CD4-positive, alpha-beta T cell treated with Interleukin-4 for 1 hour (primary cell): ENCODE data around the gene DOK7.

Source experiments
- DNase-seq, 2 donors: peaks; one replicate each; pipeline ENCODE4 v3.0.0-alpha.2; 2020 to 2022

The DOK7 gene

DNA sequence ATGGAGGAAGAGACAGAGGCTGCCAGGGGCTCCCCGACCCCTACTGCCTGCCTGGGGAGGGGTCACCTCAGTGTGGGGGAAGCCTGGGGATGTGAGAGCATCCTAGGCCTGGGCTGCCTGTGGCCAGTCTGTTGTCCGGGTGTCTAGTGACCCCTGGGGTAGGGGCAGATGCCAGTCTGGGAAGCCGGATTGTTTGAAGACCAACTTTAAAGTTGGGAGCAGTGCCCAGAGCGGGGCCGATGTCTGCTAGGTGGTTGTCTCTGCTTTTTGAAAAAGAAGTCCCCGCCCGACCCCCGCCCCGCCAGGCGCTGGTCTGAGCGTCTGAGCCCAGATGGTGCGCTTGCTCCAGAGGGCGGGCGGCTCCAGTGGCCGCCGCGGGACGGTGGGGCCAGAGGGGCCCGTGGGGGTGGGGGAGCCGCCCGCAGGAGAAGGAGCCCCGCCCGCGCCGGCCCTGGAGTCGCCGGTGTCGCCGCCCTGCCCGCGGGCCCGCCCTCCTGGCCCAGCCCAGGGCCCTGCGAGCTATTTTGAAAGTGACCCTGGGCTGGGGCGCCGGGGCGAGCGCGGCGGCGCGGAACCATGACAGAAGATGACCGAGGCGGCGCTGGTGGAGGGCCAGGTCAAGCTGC, at the start of gene DOK7:
Gene DOK7, plus strand, starts transcription at position 517 of the 626 bp plus-strand sequence. Its CDS starts 70 bp downstream, at position 587.
- no peak for DNase-seq

DNA sequence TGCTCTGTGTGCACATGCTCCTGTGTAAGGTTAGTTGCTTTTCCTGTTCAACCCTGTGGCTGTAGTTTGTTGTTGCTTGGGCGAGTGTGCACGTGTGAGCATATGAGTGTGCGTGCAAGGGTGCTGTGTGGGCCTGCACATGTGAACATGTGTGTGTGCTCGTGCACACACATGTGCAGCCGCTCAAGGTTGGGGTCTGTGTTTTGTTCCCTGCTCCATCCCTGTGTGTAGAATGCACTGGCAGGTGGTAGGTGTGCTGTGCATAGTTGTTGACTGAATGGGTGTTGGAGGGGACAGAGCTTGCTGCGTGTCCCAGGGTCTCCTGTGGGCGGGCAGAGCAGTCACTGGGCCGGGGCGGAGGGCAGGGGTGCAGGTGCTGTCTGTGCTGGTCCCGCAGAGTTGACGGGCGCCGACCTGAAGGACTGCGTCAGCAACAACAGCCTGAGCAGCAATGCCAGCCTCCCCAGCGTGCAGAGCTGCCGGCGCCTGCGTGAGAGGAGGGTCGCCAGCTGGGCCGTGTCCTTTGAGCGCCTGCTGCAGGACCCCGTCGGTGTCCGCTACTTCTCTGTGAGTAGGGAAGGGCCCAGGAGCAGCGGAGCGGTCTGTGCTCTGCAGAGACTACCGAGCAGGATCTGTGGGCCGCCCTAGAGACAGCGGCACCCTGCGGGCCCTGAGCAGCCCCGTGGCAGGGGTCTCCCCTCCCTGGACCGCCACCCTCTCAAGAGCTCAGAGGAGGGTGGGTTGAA, 49.3 kb upstream of the DOK7 start:
- no peak for DNase-seq

GRCh38 chr4:3414421-3415279, 48.5 kb upstream of the DOK7 start:
- DNase-seq = peak in 1 of 2 donors; percentile 24

- DNase-seq = peak in 1 of 2 donors; percentile 8
Measured at GRCh38 chr4:3415471-3416141, 47.5 kb upstream of the DOK7 start.

DNA sequence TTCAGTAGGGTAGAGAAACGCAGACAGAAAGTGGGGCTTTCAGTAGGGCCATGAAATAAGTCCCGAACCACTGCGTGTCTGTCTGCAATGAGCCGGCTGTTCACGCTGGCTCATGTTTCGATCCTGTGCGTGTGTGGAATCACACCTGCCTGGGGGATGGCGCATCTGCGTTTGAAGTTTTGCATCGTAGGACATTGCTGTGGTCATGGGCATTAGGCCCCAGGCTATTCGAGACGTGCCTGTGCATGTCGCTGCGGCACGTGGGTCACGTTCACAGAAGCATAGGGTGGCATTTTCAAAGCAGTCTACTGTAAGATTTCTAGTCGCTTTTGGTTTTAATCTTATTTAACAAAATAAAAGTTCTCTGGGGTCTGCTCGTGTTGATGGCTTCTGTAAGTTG, 46.8 kb upstream of the DOK7 start:
- no peak for DNase-seq

- DNase-seq = no peak
Measured at GRCh38 chr4:3416821-3417221, 46.3 kb upstream of the DOK7 start.

- no peak for DNase-seq
Measured at GRCh38 chr4:3417448-3417847, 45.7 kb upstream of the DOK7 start.

DNA sequence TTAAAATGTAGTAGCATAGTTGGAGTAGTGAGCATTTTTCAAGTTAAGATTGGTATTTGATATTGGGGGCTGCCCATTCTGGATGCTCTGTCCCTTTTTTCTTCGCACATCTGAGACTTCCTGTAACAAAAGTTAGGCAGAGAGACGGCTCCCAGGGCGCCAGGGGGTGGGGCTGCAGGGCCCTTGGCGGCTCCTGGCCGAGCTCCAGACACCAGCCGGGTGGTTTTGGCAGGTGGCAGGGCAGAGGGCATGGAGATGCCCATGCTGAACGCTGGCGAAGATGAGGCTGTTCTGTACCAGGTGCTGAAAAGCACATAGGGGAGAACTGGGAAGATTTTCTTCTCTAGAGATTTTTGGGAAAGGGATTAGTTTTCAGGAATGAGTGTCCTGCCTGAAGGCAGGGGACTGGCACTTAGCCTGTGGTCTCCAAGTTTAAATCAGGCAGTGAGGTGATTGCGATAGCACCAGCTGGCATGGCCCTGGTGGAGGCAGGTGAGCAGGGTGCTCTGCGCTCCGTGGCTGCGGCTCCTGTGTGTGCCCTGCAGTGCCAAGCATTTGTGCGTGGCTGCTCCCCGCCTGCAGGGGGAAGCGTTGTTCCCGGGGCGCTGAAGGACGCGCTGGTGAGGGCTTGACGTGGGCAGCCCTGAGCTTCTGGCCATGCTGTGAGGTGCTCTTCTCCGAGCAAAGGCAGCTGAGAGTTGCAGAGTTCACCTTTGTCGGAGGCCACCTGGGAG, 44.9 kb upstream of the DOK7 start:
- DNase-seq = no peak

DNA sequence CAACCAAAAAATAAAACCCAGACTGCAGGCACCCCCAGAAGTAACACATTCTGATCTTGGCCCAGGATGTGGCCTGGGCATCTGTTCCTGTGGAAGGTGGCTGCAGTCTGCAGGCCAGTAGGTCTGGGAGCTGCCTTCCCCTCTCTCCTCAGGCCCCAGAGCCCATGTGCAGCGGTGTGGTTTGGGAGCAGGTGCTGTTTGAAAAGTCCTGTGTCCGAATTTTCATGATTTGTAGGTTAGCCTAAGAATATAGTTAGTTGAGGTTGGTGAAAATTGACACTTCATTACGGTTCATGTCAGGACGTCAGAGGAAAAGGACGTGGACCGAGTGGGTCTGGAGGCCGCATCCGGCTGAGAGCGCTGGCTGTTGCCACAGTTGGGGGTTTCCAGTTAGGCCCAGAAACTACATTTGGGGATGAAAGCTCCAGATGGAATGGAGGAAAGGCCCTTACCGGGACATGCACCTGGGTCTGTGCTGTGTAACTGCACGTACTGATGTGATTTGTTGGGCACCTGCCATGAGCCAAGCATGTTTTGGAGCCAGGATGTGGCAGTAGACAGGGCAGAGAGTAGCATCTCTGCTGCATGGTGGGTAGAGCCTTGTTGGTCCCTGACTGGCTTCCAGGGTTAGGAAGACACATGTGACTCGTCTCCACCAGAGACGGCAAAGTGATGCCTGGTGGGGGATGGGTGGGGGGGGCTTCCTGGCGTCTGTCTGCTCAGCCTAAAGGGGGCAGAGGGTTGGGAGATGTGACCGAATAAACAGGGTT, 43.1 kb upstream of the DOK7 start:
- no peak for DNase-seq

DNA sequence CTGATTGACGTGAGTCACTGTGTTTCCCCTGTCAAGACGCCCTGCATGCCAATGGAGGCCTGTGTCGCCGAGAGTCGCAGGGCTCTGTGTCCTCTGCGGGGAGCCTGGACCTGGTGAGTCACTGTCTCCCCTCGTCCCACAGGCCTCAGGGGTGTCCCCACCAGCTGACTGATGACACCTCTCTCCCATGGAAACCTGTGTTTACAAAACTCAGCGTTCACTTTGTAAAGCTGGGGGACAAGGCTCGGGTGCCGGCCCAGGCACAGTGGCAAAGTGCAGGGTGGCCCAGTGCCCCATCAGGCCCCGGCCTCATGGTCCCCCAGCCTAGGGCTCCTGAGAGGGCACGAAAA, 42.5 kb upstream of the DOK7 start:
- no peak for DNase-seq

- no peak for DNase-seq
Measured at GRCh38 chr4:3420956-3421355, 42.1 kb upstream of the DOK7 start.

GRCh38 chr4:3421470-3421869, 41.6 kb upstream of the DOK7 start:
- DNase-seq = no peak

DNA sequence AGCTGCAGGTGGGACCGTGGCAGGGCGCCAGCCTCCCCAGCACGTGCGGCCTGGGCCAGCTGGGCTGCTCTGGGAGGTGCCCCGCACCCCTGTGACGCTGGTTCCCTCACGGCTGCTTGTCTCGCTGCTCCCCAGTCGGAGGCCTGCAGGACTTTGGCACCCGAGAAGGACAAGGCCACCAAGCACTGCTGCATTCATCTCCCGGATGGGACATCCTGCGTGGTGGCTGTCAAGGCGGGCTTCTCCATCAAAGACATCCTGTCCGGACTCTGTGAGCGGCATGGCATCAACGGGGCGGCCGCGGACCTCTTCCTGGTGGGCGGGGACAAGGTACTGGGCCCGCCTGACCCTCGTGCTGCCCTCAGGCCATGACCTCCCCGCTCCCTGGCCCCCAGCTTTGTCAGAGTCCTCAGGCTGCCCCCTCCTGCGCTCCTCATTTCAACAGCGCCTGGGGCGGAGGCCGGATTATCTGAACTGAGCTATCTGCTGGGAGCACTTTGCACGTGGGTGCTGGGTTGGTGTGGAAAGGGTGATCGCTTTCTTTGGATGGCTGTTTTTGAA, 40.8 kb upstream of the DOK7 start:
- no peak for DNase-seq

DNA sequence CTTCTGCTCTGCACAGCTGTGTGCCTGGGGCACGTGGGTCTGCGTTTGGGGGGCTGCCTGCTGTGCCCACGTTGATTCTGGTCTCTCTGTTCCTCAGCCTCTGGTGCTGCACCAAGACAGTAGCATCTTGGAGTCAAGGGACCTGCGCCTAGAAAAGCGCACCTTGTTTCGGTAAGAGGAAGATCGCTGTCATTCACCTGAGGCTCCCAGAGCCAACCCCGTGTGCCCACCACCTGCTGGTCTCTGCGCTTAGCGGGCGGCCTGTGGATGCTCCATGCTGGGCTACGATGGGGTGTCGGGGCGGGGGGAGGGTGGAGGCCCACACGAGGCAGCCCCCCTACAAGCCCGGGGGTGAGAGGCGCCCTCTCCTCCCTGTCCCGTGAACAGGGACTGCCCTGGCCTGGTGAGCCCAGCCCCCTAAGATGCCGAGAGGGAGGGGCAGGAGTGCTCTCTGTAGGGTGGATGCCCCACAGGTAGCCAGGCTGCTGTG, 40.3 kb upstream of the DOK7 start:
- DNase-seq = no peak

GRCh38 chr4:3423406-3423805, 39.7 kb upstream of the DOK7 start:
- no peak for DNase-seq

DNA sequence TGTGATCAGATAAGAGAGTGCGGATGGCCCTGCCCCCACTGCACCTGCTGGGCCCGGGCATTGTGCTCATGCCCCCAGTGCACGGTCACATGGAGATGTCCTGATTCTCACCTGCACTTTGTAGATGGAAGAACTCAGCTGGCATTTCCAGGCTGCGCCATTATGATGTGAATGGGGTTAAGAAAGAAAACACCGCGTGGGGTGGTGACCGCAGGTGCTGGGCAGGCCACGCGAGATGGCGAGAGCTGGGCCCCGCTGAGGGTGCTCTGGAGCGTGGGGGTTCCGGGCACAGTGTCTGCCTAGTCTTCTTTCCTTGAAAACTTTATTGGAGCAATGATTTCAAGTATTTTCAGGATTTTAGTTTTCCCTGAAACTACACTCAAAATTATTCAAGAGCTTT, 39.2 kb upstream of the DOK7 start:
- DNase-seq = no peak

GRCh38 chr4:3424522-3425095, 38.5 kb upstream of the DOK7 start:
- no peak for DNase-seq

DNA sequence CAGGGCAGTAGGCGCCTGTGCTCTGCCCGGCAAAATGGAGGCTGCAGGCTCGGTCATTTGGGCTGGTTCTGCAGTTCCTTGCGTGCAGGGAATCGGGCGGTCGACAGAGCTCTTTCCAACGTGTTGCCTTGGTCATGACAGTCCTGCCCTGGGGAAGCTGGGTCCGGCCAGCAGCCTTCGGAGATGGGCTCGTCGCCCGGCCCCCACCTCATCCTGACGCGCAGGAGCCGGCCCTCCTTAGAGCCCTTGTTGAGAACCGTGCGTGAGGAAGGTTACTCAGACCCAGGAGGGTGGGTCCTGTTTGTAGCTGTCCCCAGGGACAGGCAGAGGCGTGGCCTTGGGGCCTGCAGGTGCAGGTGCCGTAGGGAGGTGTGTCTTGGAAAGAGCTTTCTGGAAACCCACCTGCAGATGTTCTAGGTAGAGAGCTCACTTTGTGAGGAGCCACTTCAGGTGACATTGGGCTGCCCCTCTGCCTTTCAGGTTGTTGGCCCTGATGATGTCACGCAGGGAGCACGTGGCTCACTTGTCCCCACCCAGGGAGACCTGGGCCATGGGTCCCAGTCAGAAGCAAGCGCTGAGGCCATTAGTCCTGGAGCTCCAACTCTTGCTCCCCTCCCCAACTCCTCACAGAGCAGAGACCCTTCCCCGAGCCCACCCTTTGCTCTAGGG, 36.5 kb upstream of the DOK7 start:
- no peak for DNase-seq

DNA sequence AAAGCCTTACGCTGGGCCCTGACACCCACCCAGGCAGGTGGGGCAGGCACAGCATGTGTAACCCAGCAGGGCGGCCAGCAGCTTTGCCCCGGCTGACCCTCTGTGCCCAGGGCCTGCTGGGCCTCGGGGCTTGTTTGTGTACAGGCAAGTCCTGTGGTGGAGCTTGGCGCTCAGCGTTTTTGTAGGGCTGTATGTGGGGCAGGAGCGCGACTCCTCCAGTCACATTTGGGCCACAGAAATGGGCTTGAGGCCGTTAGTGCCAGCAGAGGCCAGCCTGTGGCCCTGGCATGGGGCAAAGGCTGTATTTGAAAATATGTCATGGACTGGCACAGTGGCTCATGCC, 36.0 kb upstream of the DOK7 start:
- no peak for DNase-seq

GRCh38 chr4:3427706-3428446, 35.2 kb upstream of the DOK7 start:
- DNase-seq = no peak
